ENCODE measurements around the gene SPIB. TPM values are rescaled to one million over a fixed set of nuclear protein-coding genes. Genes with fewer than 3 reads are reported as not detected.

Gene SPIB
- total RNA-seq, 1 experiment from 2014 or later: not detected

DNA sequence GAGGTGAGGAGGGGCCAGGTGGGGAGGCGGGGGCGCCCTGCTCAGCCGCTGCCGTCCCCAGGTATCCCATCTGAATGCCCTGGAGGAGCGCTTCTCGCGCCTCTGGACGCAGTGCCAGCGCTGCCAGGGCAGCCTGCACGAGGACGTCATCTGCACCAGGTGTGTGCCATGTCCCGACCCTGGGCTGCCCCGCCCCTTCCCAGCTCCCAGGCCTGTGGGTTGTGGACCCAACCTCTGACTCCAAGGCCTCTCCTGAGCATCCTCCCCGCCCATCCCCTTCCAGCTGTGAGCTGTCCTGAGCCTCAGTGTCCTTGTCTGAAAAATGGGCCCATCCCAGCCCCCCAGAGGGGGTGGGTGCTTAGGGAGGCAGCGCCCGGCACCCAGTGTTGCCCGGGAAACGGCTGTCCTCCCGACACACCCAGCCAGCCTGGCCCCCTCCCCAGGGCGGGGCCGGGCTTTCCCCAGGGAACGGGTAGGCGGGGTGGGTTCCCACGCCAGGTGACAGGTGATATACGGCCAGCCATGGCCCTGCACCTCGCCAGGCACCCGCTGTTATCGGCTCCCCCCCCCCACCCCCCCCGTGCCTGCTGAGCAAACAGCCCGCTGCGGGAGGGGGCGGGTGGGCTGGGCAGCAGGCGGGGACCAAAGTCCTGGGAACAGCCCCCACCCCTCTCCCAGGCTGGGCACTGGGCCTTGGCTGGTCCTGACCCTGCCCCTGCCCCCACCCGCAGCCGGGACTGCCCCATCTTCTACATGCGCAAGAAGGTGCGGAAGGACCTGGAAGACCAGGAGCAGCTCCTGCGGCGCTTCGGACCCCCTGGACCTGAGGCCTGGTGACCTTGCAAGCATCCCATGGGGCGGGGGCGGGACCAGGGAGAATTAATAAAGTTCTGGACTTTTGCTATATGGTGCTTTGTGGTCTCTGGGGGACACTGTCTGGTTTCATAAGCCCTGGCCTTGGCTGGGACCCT lies 1.3 kb upstream of the SPIB start:
- no TSS peak for BruUV-seq (replicated peaks)
- CTCF ChIA-PET: no interaction called here
- Mint-ChIP-seq H3K36me3 (ENCODE audit: insufficient read depth, unreplicated experiment) (no peaks in the 10 kb centered on the region), H3K27me3 (ENCODE audit: insufficient read depth, unreplicated experiment) (peaks cover 15% of the 10 kb centered on the region), H3K4me3 (ENCODE audit: unreplicated experiment) (no peak overlapping the region), H3K27ac (ENCODE audit: low read depth, unreplicated experiment) (no peak overlapping the region), H3K9me3 (ENCODE audit: unreplicated experiment) (no peaks in the 10 kb centered on the region), H3K4me1 (ENCODE audit: insufficient read depth, unreplicated experiment) (no peaks in the 10 kb centered on the region)
- POLR2A ChIA-PET: no interaction called here
- intact Hi-C loops (cut with micrococcal nuclease): no loop called here
- TF ChIP-seq, protein P1, sequence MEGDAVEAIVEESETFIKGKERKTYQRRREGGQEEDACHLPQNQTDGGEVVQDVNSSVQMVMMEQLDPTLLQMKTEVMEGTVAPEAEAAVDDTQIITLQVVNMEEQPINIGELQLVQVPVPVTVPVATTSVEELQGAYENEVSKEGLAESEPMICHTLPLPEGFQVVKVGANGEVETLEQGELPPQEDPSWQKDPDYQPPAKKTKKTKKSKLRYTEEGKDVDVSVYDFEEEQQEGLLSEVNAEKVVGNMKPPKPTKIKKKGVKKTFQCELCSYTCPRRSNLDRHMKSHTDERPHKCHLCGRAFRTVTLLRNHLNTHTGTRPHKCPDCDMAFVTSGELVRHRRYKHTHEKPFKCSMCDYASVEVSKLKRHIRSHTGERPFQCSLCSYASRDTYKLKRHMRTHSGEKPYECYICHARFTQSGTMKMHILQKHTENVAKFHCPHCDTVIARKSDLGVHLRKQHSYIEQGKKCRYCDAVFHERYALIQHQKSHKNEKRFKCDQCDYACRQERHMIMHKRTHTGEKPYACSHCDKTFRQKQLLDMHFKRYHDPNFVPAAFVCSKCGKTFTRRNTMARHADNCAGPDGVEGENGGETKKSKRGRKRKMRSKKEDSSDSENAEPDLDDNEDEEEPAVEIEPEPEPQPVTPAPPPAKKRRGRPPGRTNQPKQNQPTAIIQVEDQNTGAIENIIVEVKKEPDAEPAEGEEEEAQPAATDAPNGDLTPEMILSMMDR (IDR thresholded peaks at IDR 0.05; ENCODE audit: unreplicated experiment): no peak
- no peak for DNase-seq (ENCODE audit: unreplicated experiment)

DNA sequence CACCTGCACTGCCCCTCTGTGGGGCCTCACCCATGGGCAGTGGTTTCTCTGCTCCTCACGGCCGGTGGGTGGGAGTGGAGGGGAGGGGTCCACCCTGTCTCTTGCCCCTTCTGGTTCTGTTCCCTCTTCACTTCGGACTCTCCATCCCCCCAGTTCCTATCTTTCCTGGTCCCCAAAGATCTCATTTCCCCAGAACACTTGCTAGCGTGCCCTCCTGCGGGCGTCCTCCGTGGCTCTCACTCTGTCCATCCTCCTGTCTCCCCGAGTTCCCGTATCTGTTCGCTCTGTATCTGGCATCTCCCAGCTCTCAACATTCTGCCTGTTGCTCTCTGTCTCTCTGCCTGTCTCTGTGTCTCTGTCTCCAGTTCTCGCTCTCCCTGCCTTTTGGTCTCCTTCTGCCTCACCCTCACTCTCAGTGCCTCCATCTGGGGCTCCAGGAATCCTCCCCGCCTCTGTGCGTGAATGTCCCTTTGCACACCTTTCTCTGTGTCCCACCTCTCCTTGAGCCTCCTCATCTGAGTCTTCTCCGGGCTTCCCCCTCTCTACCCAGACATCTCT lies 363 bp downstream of the SPIB start:
- no TSS peak for BruUV-seq (replicated peaks)
- H3K4me1 Mint-ChIP-seq (ENCODE audit: insufficient read depth, unreplicated experiment): no peaks in the 10 kb centered on the region
- TF ChIP-seq, protein P1 (IDR thresholded peaks at IDR 0.05; ENCODE audit: unreplicated experiment): no peak

GRCh38 chr19:50419580-50420035 lies 870 bp downstream of the SPIB start:
- H3K4me3 Mint-ChIP-seq (ENCODE audit: unreplicated experiment): no peak overlapping the region
- CTCF ChIA-PET: interaction anchor here (0.6 kb wide), 1 partner anchor 1768 kb away, joined by 3 read pairs; no protein-coding TSS in a partner anchor
- POLR2A ChIA-PET: no interaction called here
- no peaks in the 10 kb centered on the region for H3K4me1 Mint-ChIP-seq (ENCODE audit: insufficient read depth, unreplicated experiment)
- H3K9me3 Mint-ChIP-seq (ENCODE audit: unreplicated experiment): no peaks in the 10 kb centered on the region
- no peak for DNase-seq (ENCODE audit: unreplicated experiment)
- BruUV-seq (replicated peaks): no TSS peak
- peaks cover 15% of the 10 kb centered on the region for H3K27me3 Mint-ChIP-seq (ENCODE audit: insufficient read depth, unreplicated experiment)
- intact Hi-C loops (cut with micrococcal nuclease): no loop called here
- TF ChIP-seq, protein P1 (IDR thresholded peaks at IDR 0.05; ENCODE audit: unreplicated experiment): no peak
- H3K36me3 Mint-ChIP-seq (ENCODE audit: insufficient read depth, unreplicated experiment): no peaks in the 10 kb centered on the region
- H3K27ac Mint-ChIP-seq (ENCODE audit: low read depth, unreplicated experiment): no peak overlapping the region

More for the DNA sequence above, 363 bp downstream of the SPIB start:
- peaks cover 15% of the 10 kb centered on the region for H3K27me3 Mint-ChIP-seq (ENCODE audit: insufficient read depth, unreplicated experiment)
- no peaks in the 10 kb centered on the region for H3K36me3 Mint-ChIP-seq (ENCODE audit: insufficient read depth, unreplicated experiment)
- no peaks in the 10 kb centered on the region for H3K9me3 Mint-ChIP-seq (ENCODE audit: unreplicated experiment)
- intact Hi-C loops (cut with micrococcal nuclease): no loop called here
- H3K4me3 Mint-ChIP-seq (ENCODE audit: unreplicated experiment): no peak overlapping the region
- CTCF ChIA-PET: interaction anchor here (0.6 kb wide), 1 partner anchor 1769 kb away, joined by 3 read pairs; no protein-coding TSS in a partner anchor
- H3K27ac Mint-ChIP-seq (ENCODE audit: low read depth, unreplicated experiment): no peak overlapping the region
- POLR2A ChIA-PET: no interaction called here
- no peak for DNase-seq (ENCODE audit: unreplicated experiment)

GRCh38 chr19:50420127-50420526 lies 1.4 kb downstream of the SPIB start:
- DNase-seq (ENCODE audit: unreplicated experiment): no peak
- POLR2A ChIA-PET: no interaction called here
- Mint-ChIP-seq H3K36me3 (ENCODE audit: insufficient read depth, unreplicated experiment) (no peaks in the 10 kb centered on the region), H3K27me3 (ENCODE audit: insufficient read depth, unreplicated experiment) (peaks cover 15% of the 10 kb centered on the region), H3K27ac (ENCODE audit: low read depth, unreplicated experiment) (no peak overlapping the region), H3K9me3 (ENCODE audit: unreplicated experiment) (no peaks in the 10 kb centered on the region), H3K4me1 (ENCODE audit: insufficient read depth, unreplicated experiment) (no peaks in the 10 kb centered on the region), H3K4me3 (ENCODE audit: unreplicated experiment) (no peak overlapping the region)
- TF ChIP-seq, protein P1 (IDR thresholded peaks at IDR 0.05; ENCODE audit: unreplicated experiment): no peak
- no TSS peak for BruUV-seq (replicated peaks)
- CTCF ChIA-PET: no interaction called here
- intact Hi-C loops (cut with micrococcal nuclease): no loop called here
